Thyroid gland (tissue), 4 donors: ENCODE results near the gene PSMA8. TPM values are rescaled to one million over a fixed set of nuclear protein-coding genes. Genes with fewer than 3 reads are reported as not detected.
"Not testable (repeated sequence)": the region's sequence is repeated elsewhere in the genome, so short reads cannot be mapped to it uniquely, and the experiment has no call there.

Source experiments
- DNase-seq, 2 donors: peaks; one replicate each; pipeline ENCODE4 v3.0.0-alpha.2; 2019
- H3K27ac ChIP-seq, 3 donors: fragments of 200-600 bp; sonication (generic); 1 replicate in 2 of 3; 2 replicates in 1 of 3; pipeline ENCODE4 v1.5.1; 2016 to 2019; ENCODE audit warnings: mild to moderate bottlenecking in 1 of 3, moderate library complexity in 1 of 3
- H3K27me3 ChIP-seq: fragments of 200-600 bp; sonication (generic); one replicate; pipeline ENCODE4 v1.5.1; 2019
- H3K36me3 ChIP-seq, 2 donors: fragments of 200-600 bp; sonication (generic); one replicate each; pipeline ENCODE4 v1.5.1; 2016 to 2019
- H3K4me1 ChIP-seq, 2 donors: fragments of 200-600 bp; sonication (generic); one replicate each; pipeline ENCODE4 v1.5.1; 2017 to 2019
- H3K4me3 ChIP-seq, 3 donors: fragments of 200-600 bp; sonication (generic); replicated peaks in 1 of 3; 1 replicate in 2 of 3; 2 replicates in 1 of 3; pipeline ENCODE4 v1.5.1; 2016; ENCODE audit warnings: mild to moderate bottlenecking in 1 of 3
- H3K9me3 ChIP-seq: fragments of 200-600 bp; sonication (generic); one replicate; pipeline ENCODE4 v1.5.1; 2017
- POLR2A ChIP-seq, 2 donors: fragments of 450-650 bp; IDR thresholded peaks; one replicate each; pipeline ENCODE4 v1.6.1; 2017; ENCODE audit warnings: antibody characterized with exemption in 2 of 2, mild to moderate bottlenecking in 2 of 2, moderate library complexity in 1 of 2
- WGBS, 2 donors: methylation state at CpG; one replicate each; pipeline ENCODE4 v1.1.5; 2017; 5-methylcytosine and 5-hydroxymethylcytosine counted together
- intact Hi-C: fragments of 100-400 bp; cut with DNase I; formaldehyde crosslinking; loops from one replicate; pipeline ENCODE4 v1.15.1; 2023
- total RNA-seq, 4 donors: library from RNA; depleted of rRNA; stranded (reverse); fragments of >200 nt; gene quantifications; one replicate each; pipeline ENCODE4 v1.2.3, GENCODE V29; 2016
- TF ChIP-seq, protein P1 (sequence below), 6 experiments: fragments of 200-600 bp in 3 of 6; fragments of 450-650 bp in 3 of 6; sonication (generic) in 3 of 6; IDR thresholded peaks; one replicate each; pipeline ENCODE4 v1.5.1; 2016 to 2019; ENCODE audit warnings: antibody characterized with exemption in 6 of 6, mild to moderate bottlenecking in 2 of 6, inconsistent platforms in 1 of 6, moderate library complexity in 1 of 6

The PSMA8 gene
- total RNA-seq, 4 donors from 2014 or later = 0.40 TPM; not detected in 3

DNA sequence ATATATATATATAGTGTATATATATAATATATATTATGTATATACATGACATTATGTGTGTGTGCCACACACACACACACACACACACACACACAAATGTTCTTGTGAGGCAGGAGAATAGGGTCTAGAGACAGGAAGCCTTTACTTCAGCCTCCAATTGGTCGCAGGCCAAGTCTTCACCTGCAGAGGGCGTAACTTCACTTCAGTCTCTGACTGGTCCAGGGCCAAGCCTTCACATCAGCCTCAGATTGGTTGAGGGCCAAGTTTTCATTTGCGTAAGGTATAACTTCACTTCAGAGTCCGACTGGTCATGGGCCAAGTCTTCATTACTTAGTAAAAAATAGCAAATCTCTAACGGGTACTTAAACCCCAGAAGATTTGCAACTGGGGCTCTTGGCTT, 30.1 kb upstream of the PSMA8 start:
- TF ChIP-seq POLR2A (IDR thresholded peaks at IDR 0.05) = no peak
- TF ChIP-seq, protein P1, sequence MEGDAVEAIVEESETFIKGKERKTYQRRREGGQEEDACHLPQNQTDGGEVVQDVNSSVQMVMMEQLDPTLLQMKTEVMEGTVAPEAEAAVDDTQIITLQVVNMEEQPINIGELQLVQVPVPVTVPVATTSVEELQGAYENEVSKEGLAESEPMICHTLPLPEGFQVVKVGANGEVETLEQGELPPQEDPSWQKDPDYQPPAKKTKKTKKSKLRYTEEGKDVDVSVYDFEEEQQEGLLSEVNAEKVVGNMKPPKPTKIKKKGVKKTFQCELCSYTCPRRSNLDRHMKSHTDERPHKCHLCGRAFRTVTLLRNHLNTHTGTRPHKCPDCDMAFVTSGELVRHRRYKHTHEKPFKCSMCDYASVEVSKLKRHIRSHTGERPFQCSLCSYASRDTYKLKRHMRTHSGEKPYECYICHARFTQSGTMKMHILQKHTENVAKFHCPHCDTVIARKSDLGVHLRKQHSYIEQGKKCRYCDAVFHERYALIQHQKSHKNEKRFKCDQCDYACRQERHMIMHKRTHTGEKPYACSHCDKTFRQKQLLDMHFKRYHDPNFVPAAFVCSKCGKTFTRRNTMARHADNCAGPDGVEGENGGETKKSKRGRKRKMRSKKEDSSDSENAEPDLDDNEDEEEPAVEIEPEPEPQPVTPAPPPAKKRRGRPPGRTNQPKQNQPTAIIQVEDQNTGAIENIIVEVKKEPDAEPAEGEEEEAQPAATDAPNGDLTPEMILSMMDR (IDR thresholded peaks at IDR 0.05) = peak in 1 of 6 experiments; percentile 30
- Histone ChIP-seq H3K36me3 (no peaks in the 10 kb centered on the region), H3K9me3 (no peaks in the 10 kb centered on the region), H3K27ac (no peak overlapping the region), H3K4me3 (no peak overlapping the region), H3K27me3 (no peaks in the 10 kb centered on the region), H3K4me1 (no peaks in the 10 kb centered on the region)
- DNase-seq = peak; percentile 47 to 56
- intact Hi-C loops = no loop called here
- WGBS, 2 donors = 42 to 52% methylated on average over 5 of the region's 5 CpGs

DNA sequence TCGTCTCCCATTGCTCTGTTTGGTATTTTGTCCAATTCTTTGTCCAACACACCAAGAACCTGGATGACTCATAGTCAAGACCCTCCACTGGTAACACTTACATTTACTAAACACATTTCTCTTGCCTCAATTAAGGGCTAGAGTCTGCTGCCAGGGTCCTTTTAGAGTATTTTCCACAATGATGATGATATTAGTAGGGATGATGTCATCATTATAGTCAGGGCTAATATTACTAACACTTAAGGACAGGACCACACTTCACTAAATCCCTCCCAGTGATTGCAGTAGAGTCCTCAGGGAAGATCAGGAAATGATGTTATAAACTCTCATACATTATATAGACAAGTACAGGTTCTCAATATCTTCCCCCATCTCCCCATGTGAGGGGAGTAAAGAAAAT, 29.6 kb upstream of the PSMA8 start:
- no peak for TF ChIP-seq POLR2A (IDR thresholded peaks at IDR 0.05)
- TF ChIP-seq, protein P1 (IDR thresholded peaks at IDR 0.05) = no peak
- Histone ChIP-seq H3K9me3 (no peaks in the 10 kb centered on the region), H3K36me3 (no peaks in the 10 kb centered on the region), H3K4me3 (no peak overlapping the region), H3K27ac (no peak overlapping the region), H3K4me1 (no peaks in the 10 kb centered on the region), H3K27me3 (no peaks in the 10 kb centered on the region)
- 64 to 82% methylated on average over 1 of the region's 1 CpG for WGBS, 2 donors
- DNase-seq = no peak
- intact Hi-C loops = no loop called here

DNA sequence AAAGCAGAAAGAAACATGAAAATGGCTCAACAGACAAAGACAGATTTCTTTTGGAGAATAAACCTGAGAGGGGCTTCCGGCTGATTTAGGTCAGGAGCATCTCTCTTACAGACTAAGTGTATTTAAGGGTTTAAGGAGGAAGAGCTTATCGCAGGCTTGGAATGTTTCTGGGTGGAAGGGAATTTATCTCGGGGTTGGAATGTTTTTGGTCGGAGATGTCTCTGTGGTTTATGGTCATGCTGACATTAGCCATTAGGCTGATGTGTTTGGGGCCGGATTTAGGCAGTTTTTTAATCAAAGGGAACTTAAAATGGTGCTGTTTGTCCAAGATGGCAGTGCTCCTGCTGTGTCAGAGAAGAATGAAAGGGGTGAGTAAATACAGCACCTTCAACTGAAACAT, 14.4 kb upstream of the PSMA8 start:
- DNase-seq = no peak
- intact Hi-C loops = no loop called here
- Histone ChIP-seq H3K36me3 (no peaks in the 10 kb centered on the region), H3K27ac (no peak overlapping the region), H3K9me3 (no peaks in the 10 kb centered on the region), H3K27me3 (no peaks in the 10 kb centered on the region), H3K4me1 (no peaks in the 10 kb centered on the region), H3K4me3 (no peak overlapping the region)
- TF ChIP-seq, protein P1 (IDR thresholded peaks at IDR 0.05) = no peak
- TF ChIP-seq POLR2A (IDR thresholded peaks at IDR 0.05) = no peak
- 85 to 87% methylated on average over 5 of the region's 5 CpGs for WGBS, 2 donors

DNA sequence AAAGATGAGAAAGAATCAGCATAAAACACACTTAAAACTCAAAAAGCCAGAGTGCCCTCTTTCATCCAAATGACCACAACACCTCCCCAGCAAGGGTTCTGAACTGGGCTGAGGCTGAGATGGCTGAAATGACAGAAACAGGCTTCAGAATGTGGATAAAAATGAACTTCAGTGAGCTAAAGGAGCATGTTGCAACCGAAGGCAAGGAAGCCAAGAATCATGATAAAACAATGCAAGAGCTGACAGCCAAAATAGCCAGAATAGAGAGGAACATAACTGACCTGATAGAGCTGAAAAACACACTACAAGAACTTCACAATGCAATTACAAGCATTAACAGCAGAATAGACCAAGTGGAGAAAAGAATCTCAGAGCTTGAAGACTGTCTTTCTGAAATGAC, 12.2 kb upstream of the PSMA8 start:
- no peaks in the 10 kb centered on the region for H3K36me3 ChIP-seq
- H3K27me3 ChIP-seq = no peaks in the 10 kb centered on the region
- no peak overlapping the region for H3K27ac ChIP-seq
- no peak for TF ChIP-seq POLR2A (IDR thresholded peaks at IDR 0.05)
- TF ChIP-seq, protein P1 (IDR thresholded peaks at IDR 0.05) = no peak
- 48 to 88% methylated on average over 1 of the region's 1 CpG for WGBS, 2 donors
- intact Hi-C loops = no loop called here
- H3K4me3 ChIP-seq = no peak overlapping the region
- H3K9me3 ChIP-seq = no peaks in the 10 kb centered on the region
- no peak for DNase-seq
- no peaks in the 10 kb centered on the region for H3K4me1 ChIP-seq

DNA sequence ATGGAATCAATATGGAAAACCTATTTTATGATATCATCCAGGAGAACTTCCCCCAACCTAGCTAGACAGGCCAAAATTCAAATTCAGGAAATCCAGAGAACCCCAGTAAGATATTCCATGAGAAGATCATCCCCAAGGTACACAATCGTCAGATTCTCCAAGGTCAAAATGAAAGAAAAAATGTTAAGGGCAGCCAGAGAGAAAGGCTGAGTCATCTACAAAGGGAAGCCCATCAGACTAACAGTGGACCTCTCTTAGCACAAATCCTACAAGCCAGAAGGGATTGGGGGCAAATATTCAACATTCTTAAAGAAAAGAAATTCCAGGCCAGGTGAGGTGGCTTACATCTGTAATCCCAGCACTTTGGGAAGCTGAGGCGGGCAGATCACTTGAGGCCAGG, 11.7 kb upstream of the PSMA8 start:
- H3K27ac ChIP-seq, H3K27me3 ChIP-seq, intact Hi-C loops, H3K4me1 ChIP-seq, H3K36me3 ChIP-seq, H3K9me3 ChIP-seq, H3K4me3 ChIP-seq, DNase-seq: not testable (repeated sequence)
- WGBS, 2 donors = 90 to 95% methylated on average over 2 of the region's 2 CpGs

DNA sequence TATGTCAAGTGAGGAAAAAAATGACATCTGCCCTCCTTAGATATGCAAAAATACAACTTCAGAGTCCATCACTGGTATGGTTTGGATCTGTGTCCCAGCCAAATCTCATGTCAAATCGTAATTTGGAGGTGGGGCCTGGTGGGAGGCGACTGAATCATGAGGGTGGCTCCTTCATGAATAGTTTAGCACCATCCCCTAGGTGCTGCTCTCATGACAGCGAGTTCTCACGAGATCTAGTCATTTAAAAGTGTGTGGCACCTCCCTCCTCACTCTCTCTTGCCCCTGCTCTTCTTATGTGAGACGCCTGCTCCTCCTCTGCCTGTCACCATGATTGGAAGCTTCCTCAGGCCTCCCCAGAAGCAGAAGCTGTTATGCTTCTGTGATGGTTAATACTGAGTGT, 5.9 kb upstream of the PSMA8 start:
- 72 to 88% methylated on average over 5 of the region's 5 CpGs for WGBS, 2 donors
- H3K9me3 ChIP-seq = no peaks in the 10 kb centered on the region
- no peak for TF ChIP-seq POLR2A (IDR thresholded peaks at IDR 0.05)
- TF ChIP-seq, protein P1 (IDR thresholded peaks at IDR 0.05) = no peak
- H3K4me3 ChIP-seq = no peak overlapping the region
- intact Hi-C loops = no loop called here
- no peaks in the 10 kb centered on the region for H3K4me1 ChIP-seq
- no peaks in the 10 kb centered on the region for H3K36me3 ChIP-seq
- no peak overlapping the region for H3K27ac ChIP-seq
- no peak for DNase-seq
- H3K27me3 ChIP-seq = no peaks in the 10 kb centered on the region

DNA sequence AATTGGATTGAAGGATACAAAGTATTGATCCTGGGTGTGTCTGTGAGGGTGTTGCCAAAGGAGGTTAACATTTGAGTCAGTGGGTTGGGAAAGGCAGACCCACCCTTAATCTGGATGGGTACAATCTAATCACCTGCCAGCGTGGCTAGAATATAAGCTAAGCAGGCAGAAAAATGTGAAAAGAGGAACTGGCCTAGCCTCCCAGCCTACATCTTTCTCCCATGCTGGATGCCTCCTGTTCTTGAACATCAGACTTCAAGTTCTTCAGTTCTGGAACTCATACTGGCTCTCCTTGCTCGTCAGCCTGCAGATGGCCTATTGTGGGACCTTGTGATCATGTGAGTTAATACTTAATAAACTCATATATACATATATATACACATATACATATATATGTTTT, 5.5 kb upstream of the PSMA8 start:
- WGBS, 2 donors = 82 to 86% methylated on average over 2 of the region's 2 CpGs
- intact Hi-C loops = not testable (repeated sequence)

More for the DNA sequence above, 5.5 kb upstream of the PSMA8 start:
- not testable (repeated sequence) for H3K4me1 ChIP-seq, H3K27me3 ChIP-seq, H3K4me3 ChIP-seq, H3K27ac ChIP-seq, H3K36me3 ChIP-seq, DNase-seq, H3K9me3 ChIP-seq
